Left lung (tissue), 10 donors: ENCODE data around the gene CSNK1A1. TPM values are rescaled to one million over a fixed set of nuclear protein-coding genes. Genes with fewer than 3 reads are reported as not detected.

Experiments
- ATAC-seq: fragments of 200-7000 bp; cut with Tn5 transposase; one replicate; pipeline ENCODE4 v1.9.1; 2020; ENCODE audit warnings: moderate library complexity
- DNase-seq, 4 donors: peaks; one replicate each; pipeline ENCODE4 v3.0.0-alpha.2; 2013 to 2020
- H3K27ac ChIP-seq, 2 donors: fragments of 200-600 bp; sonication (generic) in 1 of 2; one replicate each; pipeline versions ENCODE4 v1.5.0 to v1.8.0; 2020 to 2021
- H3K27me3 ChIP-seq, 2 donors: fragments of 200-600 bp; sonication (generic) in 1 of 2; one replicate each; pipeline versions ENCODE4 v1.5.0 to v1.8.0; 2020 to 2021
- H3K36me3 ChIP-seq, 2 donors: fragments of 200-600 bp; sonication (generic) in 1 of 2; one replicate each; pipeline versions ENCODE4 v1.5.0 to v1.8.0; 2020 to 2021
- H3K4me1 ChIP-seq, 2 donors: fragments of 200-600 bp; one replicate each; pipeline ENCODE4 v1.8.0; 2021
- H3K4me3 ChIP-seq, 2 donors: fragments of 200-600 bp; sonication (generic) in 1 of 2; one replicate each; pipeline versions ENCODE4 v1.5.0 to v1.8.0; 2020 to 2021; ENCODE audit warnings: mild to moderate bottlenecking in 1 of 2
- H3K9me3 ChIP-seq, 2 donors: fragments of 200-600 bp; sonication (generic) in 1 of 2; one replicate each; pipeline versions ENCODE4 v1.5.0 to v1.8.0; 2020 to 2021
- intact Hi-C, 2 donors: fragments of 100-400 bp; cut with DNase I; formaldehyde crosslinking; loops; one replicate each; pipeline versions ENCODE4 v1.11.2 to v1.14.2; 2022
- polyA plus RNA-seq, 6 donors: library from polyadenylated mRNA; unstranded; fragments of 120-200 nt; gene quantifications; one replicate each; pipeline ENCODE4 v1.2.1, GENCODE V29; 2013; ENCODE audit not compliant: insufficient read length in 6 of 6
- total RNA-seq, 2 donors: library from RNA; stranded (reverse); fragmentation: NEBNext Ultra II Directional; extraction: Animal tissue kit (Norgen Biotek cat#: 25700); gene quantifications; one replicate each; pipeline ENCODE4 v1.2.1, GENCODE V29; 2021
- TF ChIP-seq, protein P1 (sequence below), 2 donors: fragments of 200-600 bp; sonication (generic) in 1 of 2; IDR thresholded peaks; one replicate each; pipeline versions ENCODE4 v1.5.0 to v1.8.0; 2021; ENCODE audit warnings: antibody characterized with exemption in 2 of 2
- donor health status: DM: no; HTN: yes; CAD: no.
- donor health status: DM: no; HTN: no; CAD: no.

The CSNK1A1 gene
- total and polyA plus RNA-seq, 8 donors: 196 to 218 (median 205) TPM

GRCh38 chr5:149581931-149582768 lies 30.9 kb upstream of the CSNK1A1 start:
- Histone ChIP-seq H3K4me3 (peak overlapping the region; percentile 38 to 40), H3K4me1 (peaks cover 14 to 16% of the 10 kb centered on the region in 2 donors), H3K9me3 (no peaks in the 10 kb centered on the region), H3K27me3 (peaks cover 0 to 19% of the 10 kb centered on the region in 2 donors), H3K27ac (peak overlapping the region; percentile 68 to 80), H3K36me3 (no peaks in the 10 kb centered on the region)
- TF ChIP-seq, protein P1, sequence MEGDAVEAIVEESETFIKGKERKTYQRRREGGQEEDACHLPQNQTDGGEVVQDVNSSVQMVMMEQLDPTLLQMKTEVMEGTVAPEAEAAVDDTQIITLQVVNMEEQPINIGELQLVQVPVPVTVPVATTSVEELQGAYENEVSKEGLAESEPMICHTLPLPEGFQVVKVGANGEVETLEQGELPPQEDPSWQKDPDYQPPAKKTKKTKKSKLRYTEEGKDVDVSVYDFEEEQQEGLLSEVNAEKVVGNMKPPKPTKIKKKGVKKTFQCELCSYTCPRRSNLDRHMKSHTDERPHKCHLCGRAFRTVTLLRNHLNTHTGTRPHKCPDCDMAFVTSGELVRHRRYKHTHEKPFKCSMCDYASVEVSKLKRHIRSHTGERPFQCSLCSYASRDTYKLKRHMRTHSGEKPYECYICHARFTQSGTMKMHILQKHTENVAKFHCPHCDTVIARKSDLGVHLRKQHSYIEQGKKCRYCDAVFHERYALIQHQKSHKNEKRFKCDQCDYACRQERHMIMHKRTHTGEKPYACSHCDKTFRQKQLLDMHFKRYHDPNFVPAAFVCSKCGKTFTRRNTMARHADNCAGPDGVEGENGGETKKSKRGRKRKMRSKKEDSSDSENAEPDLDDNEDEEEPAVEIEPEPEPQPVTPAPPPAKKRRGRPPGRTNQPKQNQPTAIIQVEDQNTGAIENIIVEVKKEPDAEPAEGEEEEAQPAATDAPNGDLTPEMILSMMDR (IDR thresholded peaks at IDR 0.05): no peak
- intact Hi-C loops: no loop called here
- ATAC-seq (peak; percentile 42), DNase-seq (no peak)

GRCh38 chr5:149581192-149581861 lies 30.1 kb upstream of the CSNK1A1 start, which contains the start of gene ARHGEF37:
Gene ARHGEF37 (plus strand): TSS chr5:149581498. CDS start chr5:149597770, 16,272 bp downstream.
- DNase-seq (peak; percentile 75 to 90 (median 78)), ATAC-seq (peak; percentile 80)
- Histone ChIP-seq H3K27me3 (peaks cover 0 to 19% of the 10 kb centered on the region in 2 donors), H3K4me1 (peaks cover 13 to 14% of the 10 kb centered on the region in 2 donors), H3K4me3 (peak within 1 kb of the TSS; percentile 38 to 40), H3K36me3 (no peaks in the 10 kb centered on the region), H3K9me3 (no peaks in the 10 kb centered on the region), H3K27ac (peak within 1 kb of the TSS; percentile 68 to 80)
- intact Hi-C loops: no loop called here
- TF ChIP-seq, protein P1 (IDR thresholded peaks at IDR 0.05): no peak

- Histone ChIP-seq H3K4me3 (peak overlapping the region; percentile 38 to 40), H3K9me3 (no peaks in the 10 kb centered on the region), H3K27ac (peak overlapping the region; percentile 68 to 80), H3K27me3 (peaks cover 0 to 19% of the 10 kb centered on the region in 2 donors), H3K36me3 (no peaks in the 10 kb centered on the region), H3K4me1 (peaks cover 13 to 14% of the 10 kb centered on the region in 2 donors)
- TF ChIP-seq, protein P1 (IDR thresholded peaks at IDR 0.05): no peak
- DNase-seq (no peak), ATAC-seq (peak; percentile 17)
- intact Hi-C loops: no loop called here
These were observed 29.6 kb upstream of the CSNK1A1 start for GRCh38 chr5:149580808-149581191.

GRCh38 chr5:149578896-149579295 lies 27.7 kb upstream of the CSNK1A1 start:
- ATAC-seq (no peak), DNase-seq (no peak)
- H3K4me1 ChIP-seq: peaks cover 10 to 14% of the 10 kb centered on the region in 2 donors
- TF ChIP-seq, protein P1 (IDR thresholded peaks at IDR 0.05): no peak
- no peak overlapping the region for H3K4me3 ChIP-seq
- intact Hi-C loops: no loop called here
- H3K36me3 ChIP-seq: no peaks in the 10 kb centered on the region
- H3K27me3 ChIP-seq: peaks cover 0 to 19% of the 10 kb centered on the region in 2 donors
- no peaks in the 10 kb centered on the region for H3K9me3 ChIP-seq
- H3K27ac ChIP-seq: no peak overlapping the region

- ATAC-seq: no peak
- Histone ChIP-seq H3K9me3 (no peaks in the 10 kb centered on the region), H3K4me1 (peaks cover 4 to 6% of the 10 kb centered on the region in 2 donors), H3K27me3 (peaks cover 0 to 6% of the 10 kb centered on the region in 2 donors), H3K36me3 (no peaks in the 10 kb centered on the region), H3K27ac (no peak overlapping the region), H3K4me3 (no peak overlapping the region)
- TF ChIP-seq, protein P1 (IDR thresholded peaks at IDR 0.05): no peak
- intact Hi-C loops: no loop called here
- DNase-seq: no peak
These were observed 24.8 kb upstream of the CSNK1A1 start for GRCh38 chr5:149576021-149576420.
